ENCODE measurements around the gene ESX1. TPM values are rescaled to one million over a fixed set of nuclear protein-coding genes. Genes with fewer than 3 reads are reported as not detected.

ESX1 gene
- not detected for polyA plus RNA-seq (2013, experiment 1 of 2)
- polyA plus RNA-seq (2013, experiment 2 of 2) = 0.06 TPM

DNA sequence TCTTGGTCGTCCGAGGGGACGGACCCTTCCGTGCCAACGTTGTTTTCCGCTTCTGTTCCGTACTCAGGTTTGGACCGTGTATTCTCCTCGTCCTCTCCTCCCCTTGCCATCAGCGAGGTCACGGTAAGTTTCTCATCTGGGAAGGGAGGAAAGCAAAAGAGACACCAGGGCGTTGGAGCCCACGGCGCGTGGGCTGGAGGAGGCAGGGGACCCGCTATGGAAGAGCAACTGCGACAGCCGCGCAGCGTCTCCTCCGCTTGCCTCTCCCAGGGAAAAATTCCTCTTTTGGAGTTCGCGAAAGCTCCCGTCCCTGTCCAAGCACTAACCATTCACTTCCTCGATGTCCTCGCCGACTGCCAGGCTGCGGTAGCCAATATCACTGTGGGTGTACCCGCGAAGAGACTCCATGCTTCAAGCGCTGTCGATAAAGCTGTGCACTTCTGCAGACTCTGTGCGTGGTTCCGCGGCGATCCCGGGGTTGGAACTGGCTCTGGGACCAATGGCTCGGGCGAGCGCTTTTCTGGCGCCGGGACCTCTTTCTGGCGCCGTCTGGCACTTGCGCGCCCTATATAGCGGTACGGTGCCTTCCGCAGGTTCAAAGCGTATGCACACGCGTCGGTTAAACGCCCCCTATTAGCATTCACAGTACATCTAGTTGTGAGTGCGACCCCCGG is at the start of gene ESX1:
Gene ESX1 (minus strand): TSS at position 492 of the 674 bp plus-strand sequence. CDS start 84 bp downstream, at position 408.
- Histone ChIP-seq H3K27ac (ENCODE audit: low read depth, low read length) (no peak within 1 kb of the TSS), H3K23ac (ENCODE audit: low read length) (peak within 1 kb of the TSS; percentile 94), H3K36me3 (ENCODE audit: control insufficient read depth, insufficient read depth, low read length) (no peaks in the 10 kb centered on the region), H3K4me3 (ENCODE audit: low read length) (no peak within 1 kb of the TSS), H2BK5ac (ENCODE audit: low read length) (no peak within 1 kb of the TSS), H2BK120ac (ENCODE audit: low read depth, low read length) (no peak within 1 kb of the TSS), H3K79me1 (ENCODE audit: low read length) (no peaks in the 10 kb centered on the region), H3K27me3 (ENCODE audit: insufficient read depth, low read length, poor library complexity) (peaks cover 19% of the 10 kb centered on the region), H3K4me1 (ENCODE audit: control insufficient read depth, low read depth, low read length) (no peaks in the 10 kb centered on the region), H3K4me2 (ENCODE audit: low read length) (peak within 1 kb of the TSS; percentile 19), H3K4ac (ENCODE audit: low read depth, low read length) (no peak within 1 kb of the TSS), H4K8ac (ENCODE audit: low read depth, low read length) (no peak within 1 kb of the TSS), H3K18ac (ENCODE audit: low read length) (no peak within 1 kb of the TSS), H4K5ac (ENCODE audit: low read length) (no peak within 1 kb of the TSS), H3K9ac (ENCODE audit: low read length) (peak within 1 kb of the TSS; percentile 16), H2AK5ac (ENCODE audit: low read length) (no peak within 1 kb of the TSS), H2BK15ac (replicated peaks; ENCODE audit: low read depth) (no peak within 1 kb of the TSS), H3K79me2 (ENCODE audit: control insufficient read depth, insufficient read depth, low read length) (no peaks in the 10 kb centered on the region), H3K56ac (ENCODE audit: low read length) (peak within 1 kb of the TSS; percentile 49)
- no peak for DNase-seq
- no CpG with 5 or more reads among the region's 56 CpGs for WGBS (ENCODE audit: extremely low coverage, insufficient coverage, low lambda C conversion rate)

DNA sequence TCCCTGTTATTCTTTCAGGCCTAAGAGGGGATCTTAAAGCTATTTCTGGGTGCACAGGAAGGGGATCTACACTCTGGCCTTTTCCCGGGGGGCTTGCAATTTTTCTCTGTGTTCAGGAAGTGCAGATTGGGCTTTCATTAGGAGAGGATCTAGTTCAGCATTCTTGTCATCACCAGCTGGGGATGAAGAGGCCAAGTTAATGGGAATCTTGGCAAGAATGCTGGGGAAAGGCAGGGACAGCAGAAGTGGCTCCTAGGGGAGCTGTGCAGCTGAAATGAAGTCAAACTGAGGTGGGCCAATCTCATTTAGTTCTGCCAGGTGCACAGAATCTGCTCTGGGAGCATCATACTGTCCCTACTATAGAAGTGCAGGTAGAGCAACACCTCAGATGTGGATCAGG is 40.9 kb upstream of the ESX1 start:
- Histone ChIP-seq H2AK5ac (ENCODE audit: low read length) (no peak overlapping the region), H3K4me2 (ENCODE audit: low read length) (no peak overlapping the region)

DNA sequence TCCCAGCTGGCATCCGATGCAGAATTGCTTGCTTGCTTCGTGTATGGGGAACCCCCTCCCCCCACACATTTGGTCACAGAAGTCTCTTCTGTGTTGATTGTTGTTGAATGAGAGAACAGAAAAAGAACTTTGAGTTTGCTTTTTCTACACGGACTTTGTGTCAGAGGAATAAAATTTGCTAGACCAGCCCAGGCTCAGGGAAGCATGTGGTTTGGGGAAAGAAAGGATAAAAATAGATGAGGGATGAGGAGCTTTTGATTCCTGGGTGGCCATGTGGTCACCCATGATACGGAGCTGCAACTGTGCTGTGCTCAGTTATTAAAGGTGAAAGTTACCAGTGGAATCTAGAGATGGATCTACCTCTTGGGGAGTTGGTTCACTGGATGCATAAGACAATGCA is 34.2 kb upstream of the ESX1 start:
- no peak overlapping the region for H3K4me2 ChIP-seq (ENCODE audit: low read length)
- H2BK5ac ChIP-seq (ENCODE audit: low read length) = no peak overlapping the region
- H3K9ac ChIP-seq (ENCODE audit: low read length) = no peak overlapping the region
- WGBS (ENCODE audit: extremely low coverage, insufficient coverage, low lambda C conversion rate) = no CpG with 5 or more reads among the region's 4 CpGs
- H3K27me3 ChIP-seq (ENCODE audit: insufficient read depth, low read length, poor library complexity) = no peaks in the 10 kb centered on the region
- no peak overlapping the region for H2BK15ac ChIP-seq (replicated peaks; ENCODE audit: low read depth)
- no peaks in the 10 kb centered on the region for H3K36me3 ChIP-seq (ENCODE audit: control insufficient read depth, insufficient read depth, low read length)
- H3K79me2 ChIP-seq (ENCODE audit: control insufficient read depth, insufficient read depth, low read length) = no peaks in the 10 kb centered on the region
- H3K18ac ChIP-seq (ENCODE audit: low read length) = peak overlapping the region; percentile 75
- no peak overlapping the region for H3K4me3 ChIP-seq (ENCODE audit: low read length)
- H4K5ac ChIP-seq (ENCODE audit: low read length) = no peak overlapping the region
- H4K8ac ChIP-seq (ENCODE audit: low read depth, low read length) = no peak overlapping the region
- H2AK5ac ChIP-seq (ENCODE audit: low read length) = no peak overlapping the region
- H2BK120ac ChIP-seq (ENCODE audit: low read depth, low read length) = no peak overlapping the region
- no peak overlapping the region for H3K27ac ChIP-seq (ENCODE audit: low read depth, low read length)
- no peak overlapping the region for H3K4ac ChIP-seq (ENCODE audit: low read depth, low read length)
- H3K23ac ChIP-seq (ENCODE audit: low read length) = no peak overlapping the region
- no peaks in the 10 kb centered on the region for H3K79me1 ChIP-seq (ENCODE audit: low read length)
- H3K56ac ChIP-seq (ENCODE audit: low read length) = peak overlapping the region; percentile 56
- no peaks in the 10 kb centered on the region for H3K4me1 ChIP-seq (ENCODE audit: control insufficient read depth, low read depth, low read length)
- no peak for DNase-seq

More for the DNA sequence above, 40.9 kb upstream of the ESX1 start:
- Histone ChIP-seq H3K27me3 (ENCODE audit: insufficient read depth, low read length, poor library complexity) (no peaks in the 10 kb centered on the region), H4K5ac (ENCODE audit: low read length) (no peak overlapping the region), H3K9ac (ENCODE audit: low read length) (no peak overlapping the region), H2BK5ac (ENCODE audit: low read length) (no peak overlapping the region), H3K4me3 (ENCODE audit: low read length) (no peak overlapping the region), H3K4ac (ENCODE audit: low read depth, low read length) (no peak overlapping the region), H3K79me2 (ENCODE audit: control insufficient read depth, insufficient read depth, low read length) (no peaks in the 10 kb centered on the region), H4K8ac (ENCODE audit: low read depth, low read length) (no peak overlapping the region), H3K79me1 (ENCODE audit: low read length) (no peaks in the 10 kb centered on the region), H3K27ac (ENCODE audit: low read depth, low read length) (no peak overlapping the region), H3K4me1 (ENCODE audit: control insufficient read depth, low read depth, low read length) (no peaks in the 10 kb centered on the region), H3K23ac (ENCODE audit: low read length) (no peak overlapping the region), H3K18ac (ENCODE audit: low read length) (no peak overlapping the region), H2BK120ac (ENCODE audit: low read depth, low read length) (no peak overlapping the region), H2BK15ac (replicated peaks; ENCODE audit: low read depth) (no peak overlapping the region), H3K56ac (ENCODE audit: low read length) (no peak overlapping the region), H3K36me3 (ENCODE audit: control insufficient read depth, insufficient read depth, low read length) (no peaks in the 10 kb centered on the region)
- no CpG with 5 or more reads among the region's 1 CpG for WGBS (ENCODE audit: extremely low coverage, insufficient coverage, low lambda C conversion rate)
- no peak for DNase-seq

GRCh38 chrX:104288269-104288668 is 33.5 kb upstream of the ESX1 start:
- no peak overlapping the region for H2AK5ac ChIP-seq (ENCODE audit: low read length)
- no peak overlapping the region for H3K4me3 ChIP-seq (ENCODE audit: low read length)
- H3K56ac ChIP-seq (ENCODE audit: low read length) = no peak overlapping the region
- H3K23ac ChIP-seq (ENCODE audit: low read length) = no peak overlapping the region
- H3K4me2 ChIP-seq (ENCODE audit: low read length) = no peak overlapping the region
- WGBS (ENCODE audit: extremely low coverage, insufficient coverage, low lambda C conversion rate) = no CpG with 5 or more reads among the region's 5 CpGs
- DNase-seq = peak; percentile 80
- no peaks in the 10 kb centered on the region for H3K79me2 ChIP-seq (ENCODE audit: control insufficient read depth, insufficient read depth, low read length)
- H2BK5ac ChIP-seq (ENCODE audit: low read length) = no peak overlapping the region
- H4K5ac ChIP-seq (ENCODE audit: low read length) = no peak overlapping the region
- no peak overlapping the region for H3K27ac ChIP-seq (ENCODE audit: low read depth, low read length)
- no peaks in the 10 kb centered on the region for H3K4me1 ChIP-seq (ENCODE audit: control insufficient read depth, low read depth, low read length)
- H3K9ac ChIP-seq (ENCODE audit: low read length) = no peak overlapping the region
- peak overlapping the region; percentile 80 for H3K18ac ChIP-seq (ENCODE audit: low read length)
- no peaks in the 10 kb centered on the region for H3K36me3 ChIP-seq (ENCODE audit: control insufficient read depth, insufficient read depth, low read length)
- no peaks in the 10 kb centered on the region for H3K27me3 ChIP-seq (ENCODE audit: insufficient read depth, low read length, poor library complexity)
- no peak overlapping the region for H4K8ac ChIP-seq (ENCODE audit: low read depth, low read length)
- no peak overlapping the region for H3K4ac ChIP-seq (ENCODE audit: low read depth, low read length)
- H2BK15ac ChIP-seq (replicated peaks; ENCODE audit: low read depth) = no peak overlapping the region
- H2BK120ac ChIP-seq (ENCODE audit: low read depth, low read length) = no peak overlapping the region
- H3K79me1 ChIP-seq (ENCODE audit: low read length) = no peaks in the 10 kb centered on the region

DNA sequence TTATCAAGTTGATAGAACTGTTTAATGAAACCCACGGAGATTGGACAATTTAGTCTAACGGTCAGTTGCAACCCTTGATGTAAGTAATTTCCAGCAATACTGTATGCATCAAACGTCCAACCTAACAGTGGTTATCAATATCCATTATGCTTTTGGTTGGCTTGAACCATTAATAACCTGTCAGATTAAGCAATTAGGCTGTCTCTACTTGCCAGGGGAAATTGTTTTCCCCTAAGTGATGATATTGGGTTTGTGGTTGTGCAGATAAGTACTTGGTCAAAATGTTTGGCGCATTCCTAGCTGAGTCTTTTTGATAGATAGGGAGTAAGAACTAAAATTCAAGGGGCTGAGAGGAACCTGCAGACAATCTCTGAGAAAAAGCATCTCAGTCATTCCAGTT is 30.5 kb upstream of the ESX1 start:
- no peak overlapping the region for H2BK15ac ChIP-seq (replicated peaks; ENCODE audit: low read depth)
- H3K79me2 ChIP-seq (ENCODE audit: control insufficient read depth, insufficient read depth, low read length) = no peaks in the 10 kb centered on the region
- no CpG with 5 or more reads among the region's 4 CpGs for WGBS (ENCODE audit: extremely low coverage, insufficient coverage, low lambda C conversion rate)
- no peaks in the 10 kb centered on the region for H3K36me3 ChIP-seq (ENCODE audit: control insufficient read depth, insufficient read depth, low read length)
- no peak overlapping the region for H4K8ac ChIP-seq (ENCODE audit: low read depth, low read length)
- no peak overlapping the region for H3K18ac ChIP-seq (ENCODE audit: low read length)
- no peak overlapping the region for H3K4me2 ChIP-seq (ENCODE audit: low read length)
- H3K27me3 ChIP-seq (ENCODE audit: insufficient read depth, low read length, poor library complexity) = no peaks in the 10 kb centered on the region
- no peak overlapping the region for H3K9ac ChIP-seq (ENCODE audit: low read length)
- no peak overlapping the region for H4K5ac ChIP-seq (ENCODE audit: low read length)
- no peak overlapping the region for H2AK5ac ChIP-seq (ENCODE audit: low read length)
- H3K4me1 ChIP-seq (ENCODE audit: control insufficient read depth, low read depth, low read length) = no peaks in the 10 kb centered on the region
- no peak for DNase-seq
- H3K27ac ChIP-seq (ENCODE audit: low read depth, low read length) = no peak overlapping the region
- no peak overlapping the region for H2BK120ac ChIP-seq (ENCODE audit: low read depth, low read length)
- H2BK5ac ChIP-seq (ENCODE audit: low read length) = no peak overlapping the region
- no peak overlapping the region for H3K4me3 ChIP-seq (ENCODE audit: low read length)
- no peak overlapping the region for H3K4ac ChIP-seq (ENCODE audit: low read depth, low read length)
- H3K23ac ChIP-seq (ENCODE audit: low read length) = no peak overlapping the region
- no peaks in the 10 kb centered on the region for H3K79me1 ChIP-seq (ENCODE audit: low read length)
- H3K56ac ChIP-seq (ENCODE audit: low read length) = no peak overlapping the region

DNA sequence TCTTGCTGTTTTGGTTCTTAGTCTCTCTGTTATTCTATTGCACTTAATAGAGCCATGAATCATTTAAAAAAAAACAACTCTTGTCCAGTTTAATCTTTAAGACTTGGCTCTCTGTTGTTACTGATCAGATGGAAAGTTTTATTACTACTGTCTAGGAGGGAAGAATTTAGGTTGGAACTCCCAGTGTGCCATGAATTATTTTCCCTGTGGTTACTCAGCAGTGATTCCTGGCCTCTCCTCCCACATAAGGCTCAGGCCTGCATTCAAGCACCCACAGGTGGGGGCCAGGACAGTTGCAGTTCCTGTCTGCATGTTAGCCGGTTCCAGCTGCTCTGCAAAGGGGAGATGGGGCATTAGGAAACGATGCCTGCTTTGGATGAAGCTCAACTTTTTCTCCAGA is 29.8 kb upstream of the ESX1 start:
- no peak overlapping the region for H3K18ac ChIP-seq (ENCODE audit: low read length)
- no CpG with 5 or more reads among the region's 2 CpGs for WGBS (ENCODE audit: extremely low coverage, insufficient coverage, low lambda C conversion rate)
- no peaks in the 10 kb centered on the region for H3K4me1 ChIP-seq (ENCODE audit: control insufficient read depth, low read depth, low read length)
- H2AK5ac ChIP-seq (ENCODE audit: low read length) = no peak overlapping the region
- H2BK5ac ChIP-seq (ENCODE audit: low read length) = no peak overlapping the region
- H4K8ac ChIP-seq (ENCODE audit: low read depth, low read length) = no peak overlapping the region
- no peak overlapping the region for H2BK15ac ChIP-seq (replicated peaks; ENCODE audit: low read depth)
- H3K79me2 ChIP-seq (ENCODE audit: control insufficient read depth, insufficient read depth, low read length) = no peaks in the 10 kb centered on the region
- no peak overlapping the region for H3K23ac ChIP-seq (ENCODE audit: low read length)
- H3K4me2 ChIP-seq (ENCODE audit: low read length) = no peak overlapping the region
- H3K4me3 ChIP-seq (ENCODE audit: low read length) = no peak overlapping the region
- no peak overlapping the region for H4K5ac ChIP-seq (ENCODE audit: low read length)
- no peaks in the 10 kb centered on the region for H3K79me1 ChIP-seq (ENCODE audit: low read length)
- H3K4ac ChIP-seq (ENCODE audit: low read depth, low read length) = no peak overlapping the region
- H3K36me3 ChIP-seq (ENCODE audit: control insufficient read depth, insufficient read depth, low read length) = no peaks in the 10 kb centered on the region
- H3K27ac ChIP-seq (ENCODE audit: low read depth, low read length) = no peak overlapping the region
- no peak overlapping the region for H3K56ac ChIP-seq (ENCODE audit: low read length)
- no peak for DNase-seq
- no peaks in the 10 kb centered on the region for H3K27me3 ChIP-seq (ENCODE audit: insufficient read depth, low read length, poor library complexity)
- no peak overlapping the region for H2BK120ac ChIP-seq (ENCODE audit: low read depth, low read length)
- H3K9ac ChIP-seq (ENCODE audit: low read length) = no peak overlapping the region

Data from mesendoderm (in vitro differentiated cells).